Upper lobe of left lung (tissue), 4 donors: ENCODE results near the gene ROBO1.

ENCODE experiments used
- EP300 ChIP-seq, 4 donors: sonication (generic); formaldehyde crosslinking; IDR thresholded peaks; one replicate each; pipeline ENCODE4 v1.5.1; 2017; ENCODE audit warnings: antibody characterized with exemption in 4 of 4, control low read depth in 2 of 4
- POLR2A ChIP-seq, 4 donors: fragments of 450-650 bp; IDR thresholded peaks; one replicate each; pipeline ENCODE4 v1.5.1; 2016 to 2017; ENCODE audit warnings: antibody characterized with exemption in 4 of 4, mild to moderate bottlenecking in 2 of 4

GRCh38 chr3:78792212-78792611 is 975.6 kb downstream of the ROBO1 start:
- TF ChIP-seq EP300 (IDR thresholded peaks at IDR 0.05), result no peak
- no peak for TF ChIP-seq POLR2A (IDR thresholded peaks at IDR 0.05)
